ENCODE data around the gene PLSCR1.

Gene PLSCR1

GRCh38 chr3:146585156-146585555 lies 40.7 kb upstream of the PLSCR1 start:
- no peak overlapping the region for H3K4me3 ChIP-seq (ENCODE audit: insufficient read depth in 1 of 2, low read depth in 1 of 2, low read length in 2 of 2)
- no peak overlapping the region for H2BK120ac ChIP-seq (ENCODE audit: low read depth, low read length)
- H3K18ac ChIP-seq (ENCODE audit: low read depth in 1 of 2, low read length in 2 of 2) = no peak overlapping the region
- no peak overlapping the region for H2BK12ac ChIP-seq (ENCODE audit: low read length in 2 of 2)
- H2AFZ ChIP-seq (ENCODE audit: low read depth, low read length) = no peak overlapping the region
- H3K4me2 ChIP-seq (ENCODE audit: low read length, poor library complexity, severe bottlenecking) = no peak overlapping the region
- H2BK15ac ChIP-seq (ENCODE audit: low read depth, poor library complexity, severe bottlenecking) = no peak overlapping the region
- H4K8ac ChIP-seq (ENCODE audit: low read length) = no peak overlapping the region
- no peak overlapping the region for H2AK5ac ChIP-seq (ENCODE audit: low read length, severe bottlenecking)
- no peak overlapping the region for H3K9ac ChIP-seq (ENCODE audit: low read length)
- H3K9me3 ChIP-seq (ENCODE audit: control insufficient read depth, low read length) = peaks cover 17% of the 10 kb centered on the region
- no peak overlapping the region for H4K91ac ChIP-seq (ENCODE audit: low read length)
- H3K4me1 ChIP-seq (ENCODE audit: control insufficient read depth, insufficient read depth, low read depth, low read length) = no peaks in the 10 kb centered on the region
- no peaks in the 10 kb centered on the region for H3K27me3 ChIP-seq (ENCODE audit: control insufficient read depth in 1 of 2, insufficient read depth in 1 of 2, low read length in 2 of 2)
- no peak overlapping the region for H3K4ac ChIP-seq (ENCODE audit: low read depth in 1 of 2, low read length in 2 of 2)
- H2BK5ac ChIP-seq (ENCODE audit: low read depth, low read length, poor library complexity, severe bottlenecking) = no peak overlapping the region
- no peak for DNase-seq
- H3K79me1 ChIP-seq (replicated peaks; ENCODE audit: low read length, poor library complexity, severe bottlenecking) = no peaks in the 10 kb centered on the region
- no peak overlapping the region for H3K27ac ChIP-seq (ENCODE audit: low read length, poor library complexity, severe bottlenecking)
- H3K36me3 ChIP-seq (ENCODE audit: control insufficient read depth in 1 of 2, insufficient read depth in 2 of 2, low read depth in 1 of 2, low read length in 2 of 2) = no peaks in the 10 kb centered on the region
- no peak overlapping the region for H3K14ac ChIP-seq (ENCODE audit: low read length in 2 of 2)
- H3K23ac ChIP-seq (ENCODE audit: low read length in 2 of 2) = no peak overlapping the region

GRCh38 chr3:146581951-146582467 lies 37.6 kb upstream of the PLSCR1 start:
- DNase-seq = peak; percentile 50
- Histone ChIP-seq H3K9me3 (ENCODE audit: control insufficient read depth, low read length) (peaks cover 17% of the 10 kb centered on the region), H3K4me1 (ENCODE audit: control insufficient read depth, insufficient read depth, low read depth, low read length) (no peaks in the 10 kb centered on the region), H2BK120ac (ENCODE audit: low read depth, low read length) (no peak overlapping the region), H3K9ac (ENCODE audit: low read length) (no peak overlapping the region), H3K4me3 (ENCODE audit: insufficient read depth in 1 of 2, low read depth in 1 of 2, low read length in 2 of 2) (no peak overlapping the region), H3K79me1 (replicated peaks; ENCODE audit: low read length, poor library complexity, severe bottlenecking) (no peaks in the 10 kb centered on the region), H4K91ac (ENCODE audit: low read length) (no peak overlapping the region), H2BK12ac (ENCODE audit: low read length in 2 of 2) (no peak overlapping the region), H3K23ac (ENCODE audit: low read length in 2 of 2) (no peak overlapping the region), H2AK5ac (ENCODE audit: low read length, severe bottlenecking) (no peak overlapping the region), H2BK5ac (ENCODE audit: low read depth, low read length, poor library complexity, severe bottlenecking) (no peak overlapping the region), H3K4ac (ENCODE audit: low read depth in 1 of 2, low read length in 2 of 2) (peak overlapping the region in 1 of 2 experiments; percentile 58), H4K8ac (ENCODE audit: low read length) (peak overlapping the region; percentile 19), H3K18ac (ENCODE audit: low read depth in 1 of 2, low read length in 2 of 2) (peak overlapping the region in 1 of 2 experiments; percentile 61), H2BK15ac (ENCODE audit: low read depth, poor library complexity, severe bottlenecking) (no peak overlapping the region), H3K36me3 (ENCODE audit: control insufficient read depth in 1 of 2, insufficient read depth in 2 of 2, low read depth in 1 of 2, low read length in 2 of 2) (no peaks in the 10 kb centered on the region), H3K4me2 (ENCODE audit: low read length, poor library complexity, severe bottlenecking) (no peak overlapping the region), H3K27ac (ENCODE audit: low read length, poor library complexity, severe bottlenecking) (no peak overlapping the region), H3K14ac (ENCODE audit: low read length in 2 of 2) (no peak overlapping the region), H2AFZ (ENCODE audit: low read depth, low read length) (no peak overlapping the region), H3K27me3 (ENCODE audit: control insufficient read depth in 1 of 2, insufficient read depth in 1 of 2, low read length in 2 of 2) (no peaks in the 10 kb centered on the region)

- Histone ChIP-seq H4K8ac (ENCODE audit: low read length) (no peak overlapping the region), H3K4me2 (ENCODE audit: low read length, poor library complexity, severe bottlenecking) (no peak overlapping the region), H3K23ac (ENCODE audit: low read length in 2 of 2) (no peak overlapping the region), H3K4me3 (ENCODE audit: insufficient read depth in 1 of 2, low read depth in 1 of 2, low read length in 2 of 2) (no peak overlapping the region), H3K4ac (ENCODE audit: low read depth in 1 of 2, low read length in 2 of 2) (no peak overlapping the region), H2BK5ac (ENCODE audit: low read depth, low read length, poor library complexity, severe bottlenecking) (no peak overlapping the region), H2BK120ac (ENCODE audit: low read depth, low read length) (no peak overlapping the region), H2AK5ac (ENCODE audit: low read length, severe bottlenecking) (no peak overlapping the region), H3K79me1 (replicated peaks; ENCODE audit: low read length, poor library complexity, severe bottlenecking) (no peaks in the 10 kb centered on the region), H2AFZ (ENCODE audit: low read depth, low read length) (no peak overlapping the region), H3K9ac (ENCODE audit: low read length) (no peak overlapping the region), H3K27ac (ENCODE audit: low read length, poor library complexity, severe bottlenecking) (no peak overlapping the region), H3K36me3 (ENCODE audit: control insufficient read depth in 1 of 2, insufficient read depth in 2 of 2, low read depth in 1 of 2, low read length in 2 of 2) (no peaks in the 10 kb centered on the region), H3K4me1 (ENCODE audit: control insufficient read depth, insufficient read depth, low read depth, low read length) (no peaks in the 10 kb centered on the region), H2BK12ac (ENCODE audit: low read length in 2 of 2) (no peak overlapping the region), H3K27me3 (ENCODE audit: control insufficient read depth in 1 of 2, insufficient read depth in 1 of 2, low read length in 2 of 2) (no peaks in the 10 kb centered on the region), H4K91ac (ENCODE audit: low read length) (no peak overlapping the region), H3K18ac (ENCODE audit: low read depth in 1 of 2, low read length in 2 of 2) (no peak overlapping the region), H3K14ac (ENCODE audit: low read length in 2 of 2) (no peak overlapping the region), H2BK15ac (ENCODE audit: low read depth, poor library complexity, severe bottlenecking) (no peak overlapping the region), H3K9me3 (ENCODE audit: control insufficient read depth, low read length) (peaks cover 17% of the 10 kb centered on the region)
- WGBS = 50% methylated on average over 1 of the region's 1 CpG
- no peak for DNase-seq
Measured at GRCh38 chr3:146581080-146581601, 36.7 kb upstream of the PLSCR1 start.

GRCh38 chr3:146577662-146578061 lies 33.3 kb upstream of the PLSCR1 start:
- Histone ChIP-seq H2BK5ac (ENCODE audit: low read depth, low read length, poor library complexity, severe bottlenecking) (no peak overlapping the region), H3K4me3 (ENCODE audit: insufficient read depth in 1 of 2, low read depth in 1 of 2, low read length in 2 of 2) (no peak overlapping the region), H3K27ac (ENCODE audit: low read length, poor library complexity, severe bottlenecking) (no peak overlapping the region), H4K8ac (ENCODE audit: low read length) (no peak overlapping the region), H3K9me3 (ENCODE audit: control insufficient read depth, low read length) (peaks cover 7% of the 10 kb centered on the region), H3K4me1 (ENCODE audit: control insufficient read depth, insufficient read depth, low read depth, low read length) (no peaks in the 10 kb centered on the region), H3K4ac (ENCODE audit: low read depth in 1 of 2, low read length in 2 of 2) (no peak overlapping the region), H3K36me3 (ENCODE audit: control insufficient read depth in 1 of 2, insufficient read depth in 2 of 2, low read depth in 1 of 2, low read length in 2 of 2) (no peaks in the 10 kb centered on the region), H2BK12ac (ENCODE audit: low read length in 2 of 2) (no peak overlapping the region), H3K4me2 (ENCODE audit: low read length, poor library complexity, severe bottlenecking) (no peak overlapping the region), H2BK120ac (ENCODE audit: low read depth, low read length) (no peak overlapping the region), H3K23ac (ENCODE audit: low read length in 2 of 2) (no peak overlapping the region), H2AK5ac (ENCODE audit: low read length, severe bottlenecking) (no peak overlapping the region), H2BK15ac (ENCODE audit: low read depth, poor library complexity, severe bottlenecking) (no peak overlapping the region), H4K91ac (ENCODE audit: low read length) (no peak overlapping the region), H3K27me3 (ENCODE audit: control insufficient read depth in 1 of 2, insufficient read depth in 1 of 2, low read length in 2 of 2) (no peaks in the 10 kb centered on the region), H3K79me1 (replicated peaks; ENCODE audit: low read length, poor library complexity, severe bottlenecking) (no peaks in the 10 kb centered on the region), H3K18ac (ENCODE audit: low read depth in 1 of 2, low read length in 2 of 2) (no peak overlapping the region), H3K14ac (ENCODE audit: low read length in 2 of 2) (no peak overlapping the region), H2AFZ (ENCODE audit: low read depth, low read length) (no peak overlapping the region), H3K9ac (ENCODE audit: low read length) (no peak overlapping the region)
- DNase-seq = peak; percentile 61
